GM19043 (cell line): ENCODE results near the gene PABPN1L.

Source experiments
- ATAC-seq: cut with Tn5 transposase; IDR thresholded peaks from one replicate; pipeline ENCODE4 v1.9.1; 2021; ENCODE audit warnings: low read depth; ENCODE audit not compliant: unreplicated experiment

Gene PABPN1L, protein sequence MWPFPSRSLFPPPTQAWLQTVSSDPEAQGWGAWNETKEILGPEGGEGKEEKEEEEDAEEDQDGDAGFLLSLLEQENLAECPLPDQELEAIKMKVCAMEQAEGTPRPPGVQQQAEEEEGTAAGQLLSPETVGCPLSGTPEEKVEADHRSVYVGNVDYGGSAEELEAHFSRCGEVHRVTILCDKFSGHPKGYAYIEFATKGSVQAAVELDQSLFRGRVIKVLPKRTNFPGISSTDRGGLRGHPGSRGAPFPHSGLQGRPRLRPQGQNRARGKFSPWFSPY

DNA sequence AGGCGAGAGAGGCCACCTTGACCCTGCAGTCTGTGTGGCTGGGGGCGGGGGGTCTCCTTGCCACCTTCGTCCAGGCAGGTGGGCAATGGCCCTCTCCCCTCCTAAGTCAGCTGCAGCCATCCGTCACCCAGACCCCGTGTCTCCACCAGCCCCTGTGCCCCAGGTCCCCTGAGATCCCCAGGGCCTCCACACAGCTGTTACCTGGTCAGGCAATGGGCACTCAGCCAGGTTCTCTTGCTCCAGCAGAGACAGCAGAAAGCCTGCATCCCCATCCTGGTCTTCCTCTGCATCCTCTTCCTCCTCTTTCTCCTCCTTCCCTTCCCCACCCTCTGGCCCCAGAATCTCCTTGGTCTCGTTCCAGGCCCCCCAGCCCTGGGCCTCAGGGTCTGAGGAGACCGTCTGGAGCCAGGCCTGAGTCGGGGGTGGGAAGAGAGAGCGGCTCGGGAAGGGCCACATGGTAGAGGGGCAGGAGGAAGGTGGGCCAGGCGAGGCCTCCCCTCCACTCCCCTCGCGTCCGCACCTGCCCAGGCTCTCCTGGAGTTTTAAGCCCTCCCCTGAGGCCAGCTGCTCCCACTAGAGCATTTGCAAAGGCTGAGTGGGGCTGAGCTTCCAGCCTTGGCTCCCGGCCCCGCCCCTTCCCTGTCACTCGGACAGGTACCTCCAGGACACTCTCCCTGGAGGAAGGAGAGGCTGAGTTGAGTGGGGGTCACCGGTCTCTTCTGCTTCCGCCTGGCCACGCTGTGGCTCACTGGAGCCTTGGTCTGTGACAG lies at the start of gene PABPN1L:
TSS of gene PABPN1L (minus strand) at position 510 of the 770 bp plus-strand sequence. CDS start at position 456, 54 bp downstream.
- no peak for ATAC-seq

DNA sequence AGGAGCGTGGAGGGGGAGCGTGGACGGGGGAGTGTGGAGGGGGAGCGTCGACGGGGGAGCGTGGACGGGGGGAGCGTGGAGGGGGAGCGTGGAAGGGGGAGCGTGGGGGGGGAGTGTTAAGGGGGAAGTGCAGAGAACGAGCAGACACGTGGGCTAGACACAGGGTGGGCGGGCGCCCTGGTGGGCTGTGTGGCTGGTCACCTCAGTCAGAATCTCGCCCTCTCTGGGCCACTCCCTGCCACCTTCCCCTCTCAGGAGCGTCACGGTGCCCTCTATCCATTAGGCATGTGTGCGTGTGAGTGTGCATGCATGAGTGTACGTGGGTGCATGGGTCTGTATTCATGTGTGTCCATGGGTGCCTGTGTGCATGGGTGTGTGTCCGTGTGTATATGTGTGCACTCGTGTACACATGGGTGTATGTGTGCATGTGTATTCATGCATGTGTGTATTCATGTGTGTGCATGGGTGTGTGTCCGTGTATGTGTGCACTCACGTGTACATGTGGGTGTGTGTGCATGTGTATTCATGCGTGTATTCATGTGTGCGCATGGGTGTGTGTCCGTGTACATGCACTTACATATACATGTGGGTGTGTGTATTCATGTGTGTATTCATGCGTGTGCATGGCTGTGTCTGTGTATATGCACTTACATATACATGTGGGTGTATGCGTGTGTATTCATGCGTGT lies 49.3 kb upstream of the PABPN1L start:
- no peak for ATAC-seq

DNA sequence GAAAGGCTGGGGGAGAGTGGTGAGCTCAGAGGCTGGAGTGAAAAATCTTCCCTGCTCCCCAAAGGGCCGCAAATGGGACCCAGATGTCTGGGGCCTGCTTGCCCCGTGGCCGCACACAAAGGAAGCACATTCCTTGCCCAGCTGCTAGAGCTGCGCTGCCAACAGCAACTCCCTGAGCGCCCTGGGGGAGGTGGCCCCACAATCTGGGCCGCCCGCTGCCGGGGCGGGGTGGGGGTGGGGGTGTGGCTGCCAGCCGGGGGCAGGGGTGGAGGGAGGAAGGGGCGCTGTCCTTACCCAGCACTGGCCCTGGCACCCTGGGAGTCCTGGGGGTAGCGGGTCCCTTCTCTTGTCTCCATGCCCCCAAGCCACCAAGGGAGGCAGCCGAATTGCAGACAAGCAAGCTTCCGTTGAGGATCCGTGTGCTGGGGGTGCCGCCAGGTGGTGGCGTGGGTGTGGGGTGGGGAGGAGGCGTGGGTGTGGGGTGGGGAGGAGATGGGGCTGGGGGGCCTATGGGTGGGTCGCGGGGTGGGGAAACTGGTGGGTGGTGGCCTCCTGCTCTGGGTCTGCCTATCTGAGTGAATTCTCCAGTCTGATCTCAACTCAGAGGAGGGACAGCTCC lies 48.4 kb upstream of the PABPN1L start:
- no peak for ATAC-seq

DNA sequence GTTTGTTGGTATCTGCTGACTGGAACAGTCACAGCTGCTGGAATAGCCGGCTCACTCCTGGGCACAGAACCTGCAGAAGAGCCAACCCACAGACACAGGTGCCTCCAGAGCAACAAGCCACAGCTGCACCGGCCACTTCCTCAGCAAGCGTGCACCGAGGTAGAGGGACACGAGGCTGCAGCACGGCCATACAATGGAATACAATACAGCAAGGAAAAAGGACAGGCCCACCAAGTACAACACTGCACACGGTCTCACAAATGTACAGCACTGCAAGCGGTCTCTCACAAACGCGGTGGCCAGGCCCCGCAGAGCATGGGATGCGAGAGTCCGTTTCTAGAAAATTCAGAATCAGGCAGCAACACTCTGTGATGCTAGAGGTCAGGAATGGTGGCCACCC lies 47.4 kb upstream of the PABPN1L start:
- ATAC-seq: no peak

DNA sequence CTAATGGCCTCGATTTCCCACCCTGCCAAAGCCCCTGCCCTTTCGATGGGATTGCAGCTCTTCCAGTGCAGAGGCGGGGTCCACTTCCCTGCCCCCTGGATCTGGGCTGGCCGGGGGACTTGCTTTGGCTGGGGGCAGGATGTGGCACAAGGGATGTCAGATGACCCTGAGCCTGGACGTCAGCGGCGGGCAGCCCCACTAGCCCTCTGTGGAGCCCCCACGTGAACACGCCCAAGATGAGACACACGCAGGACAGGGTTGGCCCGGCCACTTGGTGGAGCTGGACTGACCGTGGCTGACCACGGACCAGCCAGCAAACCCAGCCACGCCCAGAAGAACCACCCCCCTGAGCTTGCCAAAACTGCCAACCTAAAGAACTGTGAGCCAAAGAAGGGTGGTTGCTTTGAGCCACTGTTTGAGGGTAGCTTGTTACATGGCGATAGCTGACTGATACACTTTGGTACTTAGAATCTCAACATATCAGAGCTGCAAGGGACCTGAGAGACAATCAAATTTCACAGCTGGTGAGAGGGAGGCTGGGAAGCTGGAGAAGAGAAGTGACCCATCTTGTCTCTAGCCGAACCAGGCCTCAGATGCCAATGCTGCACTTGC lies 46.6 kb upstream of the PABPN1L start:
- ATAC-seq: no peak

DNA sequence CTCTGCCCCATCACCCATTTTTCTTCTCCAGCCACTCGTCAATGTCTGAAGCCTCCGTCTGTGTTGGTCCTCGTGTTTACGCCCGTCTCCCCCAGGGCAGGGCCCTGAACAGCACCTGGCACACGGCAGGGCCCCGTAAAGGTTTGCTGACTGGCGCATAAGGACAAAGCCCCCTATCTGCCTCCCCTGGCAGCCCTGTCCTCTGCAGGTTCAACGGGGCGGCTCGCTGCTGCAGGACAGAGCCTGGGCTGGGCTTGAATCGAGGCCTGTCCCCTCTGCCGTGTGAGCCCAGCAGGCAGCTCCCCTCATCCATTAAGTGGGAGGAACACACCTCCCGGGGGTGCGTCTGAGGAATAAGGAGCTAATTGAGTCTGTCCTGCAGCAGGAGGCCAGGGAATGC lies 46.1 kb upstream of the PABPN1L start:
- no peak for ATAC-seq

DNA sequence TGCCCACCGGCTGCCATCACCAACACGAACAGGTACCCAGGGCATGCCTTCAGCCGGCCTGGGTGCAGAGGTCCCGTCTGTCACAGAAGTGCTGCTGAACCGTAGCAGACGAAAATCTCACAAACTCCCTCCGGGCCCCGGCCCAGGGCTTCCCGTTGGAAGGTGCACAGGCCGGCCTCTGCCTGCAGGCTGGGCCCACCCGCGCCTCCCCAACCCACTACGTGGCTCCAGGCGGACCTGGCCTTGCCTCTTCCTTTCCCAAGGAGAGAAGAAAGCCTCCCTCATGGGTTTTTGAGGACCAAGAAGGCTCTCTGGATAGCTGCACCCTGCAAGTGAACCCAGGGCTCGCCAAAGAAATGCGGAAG lies 45.5 kb upstream of the PABPN1L start:
- no peak for ATAC-seq

DNA sequence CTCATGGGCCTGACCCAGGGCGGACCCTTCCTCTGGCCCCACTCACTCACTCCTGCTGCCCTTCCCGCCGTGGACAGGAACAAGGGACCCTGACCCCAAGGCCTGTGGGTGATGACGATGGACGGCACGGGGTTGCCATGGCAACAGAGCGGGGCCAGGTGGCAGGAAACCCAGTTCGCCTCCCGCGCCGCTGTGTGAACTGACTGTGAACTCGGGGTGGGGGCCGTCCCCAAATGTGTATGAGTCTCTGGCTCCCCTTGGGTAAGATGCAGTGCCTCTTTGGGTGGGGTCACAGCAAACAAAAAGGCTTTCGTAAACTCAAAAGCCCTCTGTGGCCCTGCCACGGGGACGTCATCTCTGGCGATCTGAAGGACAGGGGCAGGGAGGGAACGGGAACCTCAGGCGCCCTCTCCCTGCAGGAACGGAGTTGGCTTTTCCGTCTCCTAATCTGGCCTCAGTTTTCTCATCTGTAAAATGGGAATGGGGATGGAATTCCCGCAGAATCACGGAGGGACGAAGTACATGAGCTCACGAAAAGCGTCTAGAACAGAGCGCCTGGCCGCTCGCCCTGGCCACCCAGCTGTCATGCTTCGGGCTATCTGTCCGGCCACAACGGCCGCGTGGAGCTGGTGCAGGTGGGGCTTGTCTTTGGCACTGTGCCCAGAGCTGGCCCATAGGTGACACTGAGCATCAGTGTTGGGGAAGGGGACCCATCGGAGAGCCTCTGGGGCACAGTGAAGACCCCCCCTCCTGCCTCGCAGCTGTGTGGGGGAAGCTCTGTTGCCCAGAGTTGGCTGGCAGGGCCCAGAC lies 44.9 kb upstream of the PABPN1L start:
- ATAC-seq: no peak

DNA sequence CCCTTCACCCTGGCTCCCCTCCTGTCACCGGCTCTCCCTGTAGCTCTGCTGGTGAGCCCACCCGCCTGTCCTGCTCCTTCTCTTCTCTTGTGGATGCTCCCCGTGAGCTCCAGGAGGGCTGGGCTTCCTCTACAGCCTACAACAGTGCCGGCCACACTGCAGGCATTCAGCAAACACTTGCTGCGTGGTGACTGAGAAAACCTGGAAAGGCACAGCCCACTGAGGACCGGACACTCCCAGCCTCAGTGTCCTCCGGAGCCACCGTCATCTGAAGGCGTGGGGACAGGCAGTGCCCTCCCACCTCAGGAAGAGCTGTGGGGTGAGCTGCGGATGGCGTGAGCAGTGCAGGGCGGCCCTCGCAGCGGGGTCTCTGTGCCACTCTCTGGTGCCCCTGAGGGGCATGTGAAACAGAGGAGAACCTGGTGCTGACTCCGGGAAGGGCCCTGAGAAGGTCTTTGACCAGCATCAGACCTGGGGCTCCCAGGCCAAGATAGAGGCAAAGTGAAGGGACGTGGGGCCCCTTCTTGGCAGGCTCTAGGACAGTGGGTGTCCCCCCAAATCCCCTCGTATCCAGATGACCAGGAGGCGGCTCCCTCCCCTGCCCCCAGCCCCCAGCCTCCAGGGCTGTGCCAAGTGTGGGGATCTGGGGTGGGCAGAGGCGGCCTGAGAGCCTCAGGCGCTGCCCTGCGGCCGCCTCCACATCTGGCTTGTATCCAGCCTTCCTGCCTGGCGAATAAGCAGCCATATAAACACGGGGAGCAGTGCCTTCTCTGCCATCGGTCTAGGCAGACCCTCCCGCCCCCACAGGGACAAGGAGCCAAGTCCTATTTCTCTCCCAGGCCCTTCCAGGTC lies 44.0 kb upstream of the PABPN1L start:
- no peak for ATAC-seq

DNA sequence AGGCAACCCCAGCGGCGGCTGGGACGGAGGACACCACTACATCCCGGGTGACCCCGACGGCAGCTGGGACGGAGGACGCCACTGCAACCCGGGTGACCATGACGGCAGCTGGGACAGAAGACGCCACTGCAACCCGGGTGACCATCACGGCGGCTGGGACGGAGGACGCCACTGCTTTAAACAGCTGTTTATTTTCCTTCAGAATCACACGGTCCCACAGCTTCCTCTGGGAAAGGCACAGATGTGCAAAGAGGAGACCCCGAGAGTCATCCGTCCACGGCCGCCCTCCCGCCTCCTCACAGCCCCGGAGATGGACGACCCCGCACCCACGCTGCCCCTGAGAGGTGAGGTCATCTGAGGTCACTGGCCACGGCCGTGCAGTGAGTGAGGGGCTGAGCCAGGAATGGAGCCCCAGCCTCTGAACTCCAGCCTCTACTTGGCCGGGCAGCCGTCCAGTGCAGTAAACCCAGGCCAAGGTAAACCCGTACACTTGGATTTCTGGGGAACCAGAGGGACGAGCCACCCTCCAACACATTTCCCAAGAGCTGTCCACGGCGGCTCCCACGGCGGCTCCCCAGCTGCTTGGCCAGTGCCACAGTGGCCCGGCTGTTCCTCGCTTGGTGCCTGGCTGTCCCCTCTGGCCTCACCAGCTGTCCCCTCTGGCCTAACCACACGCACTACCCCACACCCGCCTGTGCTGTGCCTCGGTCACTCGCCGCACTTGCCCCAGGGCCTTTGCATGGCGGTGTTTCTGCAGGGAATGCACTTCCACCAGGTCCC lies 43.2 kb upstream of the PABPN1L start:
- no peak for ATAC-seq

DNA sequence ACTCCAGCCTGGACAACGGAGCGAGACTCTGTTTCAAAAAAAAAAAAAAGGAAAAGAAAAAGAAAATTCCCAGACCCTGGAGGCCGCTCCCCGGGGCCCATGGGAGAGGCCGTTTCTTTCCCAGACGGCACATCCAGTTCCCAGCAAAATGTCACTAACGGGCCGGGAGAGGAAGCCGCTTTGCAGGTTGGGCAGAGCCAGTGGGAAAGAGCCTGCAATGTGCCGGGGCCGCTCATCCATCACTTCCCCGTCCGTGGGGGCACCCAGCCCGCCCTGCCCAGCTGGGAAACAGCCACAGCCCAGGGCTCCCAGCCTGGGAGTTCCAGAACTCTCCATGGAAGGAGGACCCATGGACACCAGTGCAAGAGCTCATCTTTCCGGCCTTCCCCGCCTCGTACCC lies 41.8 kb upstream of the PABPN1L start:
- ATAC-seq: no peak

DNA sequence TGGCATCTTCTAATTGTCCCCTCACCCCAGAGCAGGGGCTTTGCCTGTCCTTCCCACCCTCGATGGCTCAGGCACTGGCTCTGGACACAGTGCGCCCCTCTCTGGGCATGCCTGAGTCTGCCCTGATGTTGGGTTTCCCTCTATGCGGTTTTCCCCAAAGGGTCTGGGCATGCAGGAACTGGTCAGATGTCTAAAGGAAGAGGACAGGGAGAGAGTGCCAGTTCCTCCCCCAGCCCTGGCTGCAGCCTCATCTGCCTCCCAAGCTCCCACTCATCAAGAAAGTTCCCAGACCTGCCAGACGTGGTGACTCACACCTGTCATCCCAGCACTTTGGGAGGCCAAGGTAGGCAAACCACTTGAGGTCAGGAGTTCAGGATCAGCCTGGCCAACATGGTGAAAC lies 41.3 kb upstream of the PABPN1L start:
- ATAC-seq: no peak

DNA sequence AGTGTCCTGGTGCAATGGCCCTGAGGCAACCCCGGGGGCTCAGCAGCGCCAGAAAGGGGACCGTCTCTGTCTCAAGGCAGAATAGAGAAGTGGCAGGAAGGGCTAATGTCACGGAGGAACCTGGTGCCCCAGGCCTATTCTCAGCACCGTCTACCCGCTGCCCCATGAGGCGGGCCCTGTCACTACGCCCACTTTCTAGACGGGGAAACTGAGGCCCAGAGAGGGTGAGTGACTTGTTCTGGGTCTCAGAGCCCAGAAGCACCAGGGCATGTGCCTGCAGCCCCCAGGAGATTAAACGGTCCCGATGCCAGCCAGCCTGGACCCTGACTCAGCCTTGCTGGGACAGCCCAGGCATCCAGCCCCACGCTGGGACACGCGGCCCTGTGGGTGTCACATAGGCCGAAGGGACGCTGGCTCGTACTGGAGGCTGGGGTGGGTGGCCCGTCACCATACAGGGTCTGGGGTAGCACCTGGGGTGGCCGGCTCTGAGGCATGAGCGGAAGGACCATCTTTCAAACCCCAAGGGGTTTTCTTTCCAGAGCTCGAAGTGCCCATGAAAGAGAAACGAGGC lies 40.2 kb upstream of the PABPN1L start:
- no peak for ATAC-seq

DNA sequence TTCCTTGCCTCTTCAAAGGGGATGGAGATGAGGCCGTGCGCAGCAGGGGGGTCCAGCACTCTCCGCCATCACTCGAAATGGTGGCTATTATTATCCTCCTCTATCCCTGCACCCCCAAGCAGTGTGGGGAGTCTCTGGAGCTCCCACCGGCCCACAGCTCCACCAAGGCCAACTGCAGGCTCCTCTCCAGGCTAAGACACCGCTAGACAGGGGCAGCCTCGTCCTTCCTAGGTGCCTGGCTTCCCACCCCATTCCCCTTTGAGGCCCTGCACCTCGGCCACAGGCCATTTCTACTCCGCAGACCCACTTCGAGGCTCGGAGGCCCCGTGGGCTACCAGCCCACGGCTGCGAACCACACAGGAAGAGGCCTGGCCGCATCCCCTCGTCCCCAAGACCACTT lies 39.6 kb upstream of the PABPN1L start:
- no peak for ATAC-seq

DNA sequence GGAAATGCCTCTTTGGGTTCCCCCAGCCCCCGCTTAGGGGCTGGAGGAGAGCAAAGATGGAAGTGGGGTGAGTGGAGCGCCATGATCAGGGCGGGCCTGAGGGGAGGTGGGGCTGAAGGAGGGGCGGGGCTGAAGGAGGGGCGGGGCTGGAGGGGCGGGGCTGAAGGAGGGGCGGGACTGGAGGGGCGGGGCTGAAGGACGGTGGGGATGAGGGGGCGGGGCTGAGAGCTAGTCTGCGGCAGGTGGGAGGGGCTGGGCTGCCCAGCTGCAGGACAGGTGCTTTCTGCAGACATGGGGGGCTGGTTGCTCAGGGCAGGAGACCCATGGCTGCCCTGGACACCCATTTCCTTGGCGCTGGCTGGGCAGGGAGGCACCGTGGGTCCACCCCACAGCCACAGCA lies 39.1 kb upstream of the PABPN1L start:
- no peak for ATAC-seq

DNA sequence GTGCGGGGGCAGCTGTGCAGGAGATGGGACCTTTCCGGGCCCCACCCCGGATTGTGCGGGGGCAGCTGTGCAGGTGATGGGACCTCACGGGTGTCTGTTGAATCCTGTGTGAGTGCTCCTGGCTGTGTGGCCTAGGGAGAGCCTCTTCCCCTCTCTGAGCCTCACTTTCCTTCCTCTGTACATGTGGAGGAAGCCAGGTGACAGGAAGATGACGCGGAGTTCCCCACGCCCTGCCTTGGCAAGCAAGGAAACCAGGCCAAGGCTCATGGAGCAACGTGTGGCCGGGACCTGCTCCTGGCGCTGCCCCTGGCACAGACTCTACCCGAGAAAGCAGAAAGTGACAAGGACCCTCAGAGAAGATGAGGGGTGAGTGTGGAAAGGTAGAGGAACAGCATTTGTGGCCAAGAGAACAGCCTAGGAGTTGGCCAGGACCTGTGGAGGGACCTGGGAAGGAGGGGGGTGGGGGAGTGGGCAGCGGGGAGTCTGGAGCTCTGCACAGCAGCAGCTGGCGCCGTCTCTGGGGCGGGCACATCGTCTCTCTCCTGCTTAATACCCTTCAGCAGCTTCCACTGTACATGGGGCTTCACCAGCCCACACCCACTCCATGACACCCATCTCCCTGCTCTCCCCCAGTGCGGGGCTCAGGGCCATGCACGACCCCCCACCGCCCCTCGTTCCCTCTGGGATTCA lies 38.4 kb upstream of the PABPN1L start:
- ATAC-seq: no peak

DNA sequence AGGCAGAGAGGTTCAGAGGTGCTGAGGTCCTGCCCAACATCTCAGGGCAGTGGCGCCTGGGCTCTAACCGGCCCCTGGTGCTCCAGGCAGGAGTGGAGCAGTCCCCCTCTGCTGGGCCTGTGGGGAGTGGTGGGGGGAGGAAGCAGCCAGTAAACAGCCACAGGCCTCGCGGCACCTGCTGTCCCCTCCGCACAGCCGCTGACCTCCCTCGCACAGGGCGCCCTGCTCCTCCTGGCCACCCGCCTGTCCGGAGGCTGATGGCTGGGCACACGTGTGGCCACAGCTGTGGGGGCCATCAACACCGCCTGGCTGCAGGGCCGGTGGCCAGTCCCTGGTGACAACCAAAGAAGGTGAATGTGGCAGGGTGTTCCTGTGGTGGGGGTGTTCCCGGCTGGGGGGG lies 36.8 kb upstream of the PABPN1L start:
- no peak for ATAC-seq
